Measurements from ENCODE around the gene ATXN1. TPM values are rescaled to one million over a fixed set of nuclear protein-coding genes. Genes with fewer than 3 reads are reported as not detected.

Gene ATXN1
- total RNA-seq, 2 donors from 2014 or later: 56.4 to 103 TPM

DNA sequence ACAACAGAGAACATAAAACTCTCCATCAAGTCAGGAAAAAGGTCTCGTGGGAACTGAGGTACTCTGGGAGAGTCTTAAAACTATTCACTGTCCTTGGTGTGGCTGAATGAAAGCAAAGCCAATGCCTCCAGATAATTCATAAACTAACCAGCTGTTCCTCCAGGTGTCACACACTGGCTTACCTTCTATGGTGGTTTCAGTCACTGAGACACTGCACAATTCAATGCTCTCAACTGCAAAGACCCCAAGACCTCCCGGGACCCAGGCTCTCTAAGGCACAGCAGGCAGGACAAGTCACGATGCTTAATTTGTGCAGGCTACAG, 422.0 kb downstream of the ATXN1 start:
- Mint-ChIP-seq H3K27ac (no peak overlapping the region), H3K27me3 (no peaks in the 10 kb centered on the region), H3K36me3 (no peaks in the 10 kb centered on the region), H3K4me1 (ENCODE audit: low read depth in 2 of 2) (peaks cover 5 to 10% of the 10 kb centered on the region in 2 donors), H3K4me3 (no peak overlapping the region), H3K9me3 (no peaks in the 10 kb centered on the region)
- no peak for ATAC-seq
- no peak for DNase-seq (ENCODE audit: low spot score)

DNA sequence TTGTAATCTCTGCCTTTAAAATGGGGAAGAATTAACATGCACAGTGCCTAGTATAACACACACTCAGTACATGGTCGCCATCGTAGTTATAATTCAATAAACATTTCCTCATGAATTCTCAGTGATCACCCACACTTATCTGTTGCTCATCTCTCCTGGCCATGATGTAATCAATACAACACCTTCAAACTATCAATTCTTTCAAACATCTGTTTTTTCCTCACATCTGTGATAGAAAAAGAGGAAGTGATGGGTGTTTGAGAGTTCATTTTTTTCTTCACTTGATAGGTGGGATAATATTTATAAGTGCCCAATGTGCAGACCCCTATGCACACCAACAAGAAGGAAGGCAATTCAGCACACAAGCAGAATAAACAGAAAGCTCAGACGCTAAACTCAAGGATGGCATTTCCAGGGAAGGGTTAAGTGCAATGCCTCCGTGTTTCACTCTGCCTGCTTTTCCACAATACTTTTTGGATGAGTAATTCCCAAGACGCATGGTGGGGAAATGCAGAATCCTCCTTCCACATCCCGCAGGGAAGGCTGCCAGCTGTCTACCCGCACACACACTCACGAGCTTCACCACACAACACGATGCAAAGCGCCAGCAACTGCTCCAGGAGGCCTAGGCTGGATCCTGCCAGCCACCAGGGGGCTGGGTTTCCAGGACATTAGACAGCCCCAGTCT, 422.5 kb downstream of the ATXN1 start:
- Mint-ChIP-seq H3K9me3 (no peaks in the 10 kb centered on the region), H3K36me3 (no peaks in the 10 kb centered on the region), H3K4me3 (no peak overlapping the region), H3K27ac (no peak overlapping the region), H3K27me3 (no peaks in the 10 kb centered on the region), H3K4me1 (ENCODE audit: low read depth in 2 of 2) (peaks cover 5 to 10% of the 10 kb centered on the region in 2 donors)
- ATAC-seq: no peak
- no peak for DNase-seq (ENCODE audit: low spot score)

DNA sequence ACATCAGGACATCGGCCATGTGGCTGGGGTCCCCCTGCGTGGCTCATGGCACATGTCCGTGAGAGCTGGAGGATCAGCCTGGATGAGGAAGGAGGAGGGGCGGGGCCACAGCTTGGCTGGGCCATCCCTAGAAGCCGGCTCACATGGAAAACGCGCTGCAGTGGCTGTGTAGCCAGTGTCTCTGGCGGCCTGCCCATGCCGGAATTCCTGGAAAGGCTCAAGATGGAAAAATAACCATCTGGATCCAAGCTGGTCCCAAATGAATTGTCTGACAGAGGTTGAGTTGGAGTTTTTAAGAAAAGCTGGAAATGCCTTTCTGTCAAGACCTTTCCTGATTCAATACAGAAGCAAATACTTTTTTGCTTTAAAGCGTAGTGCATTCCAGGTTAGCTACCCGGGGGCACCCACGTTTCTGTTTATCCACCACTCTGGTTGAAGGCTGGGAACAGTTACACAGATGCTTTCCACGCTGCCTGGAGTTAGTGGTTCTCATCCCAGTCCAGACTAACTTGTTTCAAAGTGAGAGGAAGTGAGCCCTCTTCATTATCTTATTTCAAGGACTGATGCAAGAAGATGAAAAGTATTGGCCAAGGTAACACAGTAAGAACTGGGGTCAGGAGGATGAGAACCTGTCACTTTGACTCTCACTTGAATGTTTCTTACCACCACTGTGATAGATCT, 423.8 kb downstream of the ATXN1 start:
- ATAC-seq (no peak), DNase-seq (ENCODE audit: low spot score) (no peak)
- Mint-ChIP-seq H3K9me3 (no peaks in the 10 kb centered on the region), H3K27me3 (no peaks in the 10 kb centered on the region), H3K36me3 (no peaks in the 10 kb centered on the region), H3K4me1 (ENCODE audit: low read depth in 2 of 2) (peaks cover 1 to 7% of the 10 kb centered on the region in 2 donors), H3K4me3 (no peak overlapping the region), H3K27ac (no peak overlapping the region)

DNA sequence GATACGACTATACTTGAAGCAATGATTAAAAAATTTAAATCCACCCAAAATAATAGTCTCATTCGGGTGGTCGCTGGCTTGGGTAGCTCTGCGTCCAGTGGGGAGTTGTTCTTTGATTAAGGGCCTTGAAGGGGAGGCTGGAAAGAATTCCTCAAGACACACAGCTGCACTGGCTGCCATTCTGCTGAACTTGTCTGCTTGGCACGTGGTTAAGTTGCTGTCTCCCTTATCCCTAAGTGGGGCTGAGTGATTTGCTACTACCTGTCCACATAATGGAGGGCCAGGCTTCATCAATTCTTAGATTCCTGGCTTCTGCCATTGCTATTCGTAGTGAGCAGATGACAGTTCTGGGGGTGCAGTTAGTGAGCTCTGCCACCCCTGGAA, 424.4 kb downstream of the ATXN1 start:
- Mint-ChIP-seq H3K4me1 (ENCODE audit: low read depth in 2 of 2) (peaks cover 0 to 7% of the 10 kb centered on the region in 2 donors), H3K4me3 (no peak overlapping the region), H3K9me3 (no peaks in the 10 kb centered on the region), H3K27me3 (no peaks in the 10 kb centered on the region), H3K27ac (no peak overlapping the region), H3K36me3 (no peaks in the 10 kb centered on the region)
- DNase-seq (ENCODE audit: low spot score) (no peak), ATAC-seq (no peak)

DNA sequence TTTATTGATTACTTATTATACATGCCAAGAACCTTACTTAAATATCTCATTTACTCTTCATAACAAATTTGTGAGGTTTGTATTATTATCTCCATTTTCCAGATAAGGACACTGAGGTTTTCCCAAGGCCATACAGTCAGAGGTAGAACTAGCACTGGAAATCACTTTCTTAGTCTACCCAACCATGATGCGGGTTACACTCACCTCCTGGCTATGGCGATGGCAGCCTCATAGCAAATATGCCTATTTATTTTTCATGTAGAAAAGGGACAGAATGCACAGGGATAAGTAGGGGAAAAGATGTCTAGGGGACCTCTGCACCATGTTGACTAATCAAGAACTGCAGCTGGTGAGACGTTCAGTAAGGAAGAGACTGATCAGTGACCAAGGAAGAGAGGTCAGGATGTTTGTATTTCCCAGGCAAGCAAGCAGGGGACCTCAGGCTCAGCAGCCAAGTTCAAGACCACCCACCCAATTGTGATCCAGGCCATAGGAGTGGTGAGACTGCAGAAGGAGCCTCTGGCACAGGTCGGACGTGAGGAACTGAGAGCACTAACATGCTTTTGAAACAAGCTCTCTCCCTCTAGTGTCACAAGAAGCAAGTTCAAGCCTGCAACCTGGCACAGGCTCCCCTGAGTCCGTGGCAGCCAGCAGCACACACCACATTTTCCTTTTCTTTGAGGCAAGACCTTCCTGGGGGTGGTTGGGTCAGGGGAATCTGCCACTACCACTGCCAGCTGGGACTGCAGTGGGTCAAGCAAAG, 425.0 kb downstream of the ATXN1 start:
- H3K27me3 Mint-ChIP-seq: no peaks in the 10 kb centered on the region
- no peaks in the 10 kb centered on the region for H3K36me3 Mint-ChIP-seq
- DNase-seq (ENCODE audit: low spot score) (no peak), ATAC-seq (no peak)
- H3K4me3 Mint-ChIP-seq: no peak overlapping the region
- H3K9me3 Mint-ChIP-seq: no peaks in the 10 kb centered on the region
- H3K27ac Mint-ChIP-seq: no peak overlapping the region
- H3K4me1 Mint-ChIP-seq (ENCODE audit: low read depth in 2 of 2): peaks cover 0 to 7% of the 10 kb centered on the region in 2 donors

GRCh38 chr6:16335176-16335575, 426.1 kb downstream of the ATXN1 start:
- Mint-ChIP-seq H3K9me3 (no peaks in the 10 kb centered on the region), H3K27me3 (no peaks in the 10 kb centered on the region), H3K4me3 (no peak overlapping the region), H3K36me3 (no peaks in the 10 kb centered on the region), H3K27ac (peak overlapping the region in 1 of 2 donors; percentile 51), H3K4me1 (ENCODE audit: low read depth in 2 of 2) (peaks cover 0 to 7% of the 10 kb centered on the region in 2 donors)
- ATAC-seq (no peak), DNase-seq (ENCODE audit: low spot score) (no peak)

- no peak for DNase-seq (ENCODE audit: low spot score)
- ATAC-seq: no peak
- no peaks in the 10 kb centered on the region for H3K9me3 Mint-ChIP-seq
- H3K36me3 Mint-ChIP-seq: no peaks in the 10 kb centered on the region
- H3K27me3 Mint-ChIP-seq: no peaks in the 10 kb centered on the region
- no peak overlapping the region for H3K27ac Mint-ChIP-seq
- H3K4me3 Mint-ChIP-seq: no peak overlapping the region
- H3K4me1 Mint-ChIP-seq (ENCODE audit: low read depth in 2 of 2): peaks cover 0 to 7% of the 10 kb centered on the region in 2 donors
Measured at GRCh38 chr6:16334671-16335070, 426.6 kb downstream of the ATXN1 start.

GRCh38 chr6:16333580-16333979, 427.7 kb downstream of the ATXN1 start:
- DNase-seq (ENCODE audit: low spot score) (no peak), ATAC-seq (no peak)
- Mint-ChIP-seq H3K36me3 (no peaks in the 10 kb centered on the region), H3K27me3 (no peaks in the 10 kb centered on the region), H3K27ac (no peak overlapping the region), H3K4me1 (ENCODE audit: low read depth in 2 of 2) (peaks cover 0 to 7% of the 10 kb centered on the region in 2 donors), H3K9me3 (no peaks in the 10 kb centered on the region), H3K4me3 (no peak overlapping the region)

- DNase-seq (ENCODE audit: low spot score) (peak; percentile 86), ATAC-seq (peak; percentile 92 to 93)
- Mint-ChIP-seq H3K4me1 (ENCODE audit: low read depth in 2 of 2) (peaks cover 0 to 7% of the 10 kb centered on the region in 2 donors), H3K9me3 (no peaks in the 10 kb centered on the region), H3K27me3 (no peaks in the 10 kb centered on the region), H3K27ac (no peak overlapping the region), H3K4me3 (no peak overlapping the region), H3K36me3 (no peaks in the 10 kb centered on the region)
Measured at GRCh38 chr6:16332175-16332542, 429.1 kb downstream of the ATXN1 start.

DNA sequence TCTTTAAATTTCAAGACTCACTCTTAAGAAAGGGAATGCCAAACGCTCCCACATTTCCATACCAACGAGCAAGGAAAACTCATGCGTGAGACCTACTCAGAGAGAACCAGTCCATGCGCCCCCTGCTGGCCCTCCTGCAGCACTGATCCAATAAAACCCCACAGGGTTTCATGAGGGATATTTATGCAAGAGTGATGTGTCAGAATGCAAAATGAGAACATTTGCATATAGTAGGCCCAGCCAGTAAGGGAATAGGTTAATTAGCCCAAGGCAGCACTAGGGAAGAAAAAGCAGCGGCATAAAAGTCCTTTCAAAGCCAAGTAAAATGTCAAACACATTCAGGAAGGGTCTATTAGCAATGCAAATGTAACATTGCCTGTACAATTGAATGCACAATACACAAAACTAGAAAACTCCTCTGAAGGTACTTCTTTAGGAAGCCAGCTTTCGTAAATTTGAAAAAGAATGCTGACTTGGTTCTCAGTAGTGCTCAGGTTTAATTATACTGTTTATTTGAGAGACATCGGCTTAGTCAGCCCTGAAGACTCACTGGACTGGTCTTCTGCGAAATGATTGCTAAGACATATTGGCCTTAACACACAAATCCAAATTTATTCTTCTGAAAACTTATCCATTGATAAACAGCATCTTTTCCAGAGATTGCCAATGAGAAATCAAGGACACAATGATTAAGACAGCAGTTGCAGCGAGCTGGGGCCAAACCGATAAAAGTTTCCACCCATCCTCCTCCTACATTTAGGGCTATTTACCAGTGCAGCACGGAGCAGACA, 429.7 kb downstream of the ATXN1 start:
- Mint-ChIP-seq H3K27ac (no peak overlapping the region), H3K9me3 (no peaks in the 10 kb centered on the region), H3K4me3 (no peak overlapping the region), H3K4me1 (ENCODE audit: low read depth in 2 of 2) (peaks cover 0 to 7% of the 10 kb centered on the region in 2 donors), H3K27me3 (no peaks in the 10 kb centered on the region), H3K36me3 (no peaks in the 10 kb centered on the region)
- DNase-seq (ENCODE audit: low spot score) (peak; percentile 75), ATAC-seq (peak; percentile 81 to 85)

DNA sequence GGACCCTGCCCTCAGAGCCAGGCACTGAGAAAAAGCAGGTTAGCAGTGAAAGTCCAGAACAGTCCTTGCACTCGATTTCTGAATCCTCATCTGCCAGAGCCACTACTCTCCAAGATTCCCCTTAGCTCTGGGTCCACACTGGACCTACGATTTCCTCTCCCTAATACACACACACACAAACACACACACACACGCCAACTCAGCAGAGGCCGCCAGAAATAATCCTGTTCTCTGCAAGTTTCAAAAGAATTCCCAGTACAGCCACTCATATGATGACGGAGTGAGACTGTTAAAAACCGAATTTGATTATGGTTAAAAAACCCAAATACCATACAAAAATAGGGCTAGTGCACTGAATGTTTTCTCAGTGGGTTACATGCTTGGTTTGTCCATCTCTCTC, 432.0 kb downstream of the ATXN1 start:
- Mint-ChIP-seq H3K27me3 (no peaks in the 10 kb centered on the region), H3K36me3 (no peaks in the 10 kb centered on the region), H3K9me3 (no peaks in the 10 kb centered on the region), H3K4me3 (no peak overlapping the region), H3K4me1 (ENCODE audit: low read depth in 2 of 2) (peaks cover 10 to 17% of the 10 kb centered on the region in 2 donors), H3K27ac (peak overlapping the region in 1 of 2 donors; percentile 5)
- DNase-seq (ENCODE audit: low spot score) (no peak), ATAC-seq (no peak)

- DNase-seq (ENCODE audit: low spot score): no peak
- Mint-ChIP-seq H3K4me3 (no peak overlapping the region), H3K27ac (peak overlapping the region in 1 of 2 donors; percentile 5), H3K9me3 (no peaks in the 10 kb centered on the region), H3K4me1 (ENCODE audit: low read depth in 2 of 2) (peaks cover 16 to 27% of the 10 kb centered on the region in 2 donors), H3K27me3 (no peaks in the 10 kb centered on the region), H3K36me3 (no peaks in the 10 kb centered on the region)
- no peak for ATAC-seq
Measured at GRCh38 chr6:16327777-16328325, 433.4 kb downstream of the ATXN1 start.

DNA sequence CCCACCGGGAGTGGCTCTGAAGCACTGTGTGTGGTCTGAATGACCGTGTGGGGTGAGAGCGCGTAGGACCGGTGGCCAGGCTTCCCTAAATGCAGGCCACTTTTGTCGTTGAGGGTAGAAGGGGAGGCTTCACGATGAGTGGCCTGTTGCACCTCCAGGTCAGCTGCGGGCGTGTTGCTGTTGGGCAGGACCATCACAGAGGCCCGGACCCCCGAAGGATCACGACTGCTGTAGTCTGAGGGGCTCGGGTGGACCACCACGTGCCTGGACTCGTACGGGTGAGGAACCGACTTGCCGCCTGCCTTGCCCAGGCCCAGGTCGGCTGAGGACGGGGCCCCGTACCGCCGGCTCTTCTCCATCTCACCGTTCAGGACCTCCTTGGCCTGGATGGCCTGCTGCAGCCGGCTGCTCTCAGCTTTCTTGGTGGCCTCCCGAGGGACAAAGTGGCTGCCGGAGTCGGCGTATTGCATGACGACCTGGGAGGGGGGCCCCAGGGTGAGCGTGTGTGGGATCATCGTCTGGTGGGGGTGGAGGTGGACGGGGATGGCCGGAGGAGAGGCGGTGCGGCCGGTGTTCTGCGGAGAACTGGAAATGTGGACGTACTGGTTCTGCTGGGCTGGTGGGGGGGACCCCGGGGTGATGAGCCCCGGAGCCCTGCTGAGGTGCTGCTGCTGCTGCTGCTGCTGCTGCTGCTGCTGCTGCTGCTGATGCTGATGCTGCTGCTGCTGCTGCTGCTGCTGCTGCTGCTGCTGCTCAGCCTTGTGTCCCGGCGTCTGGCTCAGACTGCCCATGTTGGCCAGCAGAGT, 434.1 kb downstream of the ATXN1 start:
- no peak for DNase-seq (ENCODE audit: low spot score)
- Mint-ChIP-seq H3K9me3 (no peaks in the 10 kb centered on the region), H3K27me3 (no peaks in the 10 kb centered on the region), H3K27ac (no peak overlapping the region), H3K4me3 (no peak overlapping the region), H3K4me1 (ENCODE audit: low read depth in 2 of 2) (peaks cover 23 to 34% of the 10 kb centered on the region in 2 donors), H3K36me3 (no peaks in the 10 kb centered on the region)
- ATAC-seq: no peak

Measured in natural killer cell treated with Interleukin-12 subunit alpha and Interleukin-12 subunit beta and Interleukin-15 and Interleukin-18, amount 100 ng/mL, for 72 hours (primary cell).